BLaER1 (cell line): Measurements from ENCODE around the gene MINDY4B.

ENCODE experiments used
- H3K27ac ChIP-seq: shearing (Covaris generic); formaldehyde crosslinking; 2 replicates; pipeline ENCODE4 v1.8.1; 2022
- H3K27me3 ChIP-seq: shearing (Covaris generic); formaldehyde crosslinking; 2 replicates; pipeline ENCODE4 v1.8.1; 2022
- H3K36me3 ChIP-seq: shearing (Covaris generic); formaldehyde crosslinking; 2 replicates; pipeline ENCODE4 v1.8.1; 2022
- H3K4me1 ChIP-seq: shearing (Covaris generic); formaldehyde crosslinking; 2 replicates; pipeline ENCODE4 v1.8.1; 2022
- H3K4me2 ChIP-seq: shearing (Covaris generic); formaldehyde crosslinking; 2 replicates; pipeline ENCODE4 v1.8.1; 2022
- H3K4me3 ChIP-seq: shearing (Covaris generic); formaldehyde crosslinking; 2 replicates; pipeline ENCODE4 v1.8.1; 2022
- H3K9ac ChIP-seq: shearing (Covaris generic); formaldehyde crosslinking; 2 replicates; pipeline ENCODE4 v1.8.1; 2022
- H3K9me3 ChIP-seq: shearing (Covaris generic); formaldehyde crosslinking; 2 replicates; pipeline ENCODE4 v1.8.1; 2022
- H4K20me1 ChIP-seq: shearing (Covaris generic); formaldehyde crosslinking; 2 replicates; pipeline ENCODE4 v1.8.1; 2022
- Cebpa-rat ChIP-seq: shearing (Covaris generic); IDR thresholded peaks from 2 replicates; pipeline ENCODE4 v1.8.1; 2022

Gene MINDY4B

DNA sequence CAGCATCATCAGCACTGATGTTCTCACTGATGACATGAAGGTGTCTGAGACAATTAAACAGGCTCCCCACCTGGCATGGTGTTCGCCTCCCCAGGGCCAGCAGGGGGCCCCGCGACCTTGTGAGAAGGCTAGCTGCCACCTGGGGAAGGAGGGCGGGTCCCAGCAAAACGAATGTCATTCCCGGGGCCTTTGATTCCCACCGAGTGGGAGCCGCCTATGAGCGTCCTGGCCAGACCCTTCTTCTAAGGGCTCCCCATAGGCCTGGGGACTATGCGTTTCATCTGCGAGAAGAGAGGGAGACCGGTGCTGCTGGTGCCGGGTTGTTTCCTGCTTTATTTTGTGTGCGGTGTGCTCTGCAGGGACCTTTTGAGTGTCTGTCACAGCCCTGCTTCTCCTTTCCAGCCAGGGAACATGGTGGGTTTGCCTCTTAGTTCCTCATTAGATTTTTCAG is 20.5 kb upstream of the MINDY4B start:
- Histone ChIP-seq H3K4me1 (no peaks in the 10 kb centered on the region), H3K27ac (no peak overlapping the region), H3K36me3 (no peaks in the 10 kb centered on the region), H3K27me3 (no peaks in the 10 kb centered on the region), H4K20me1 (no peaks in the 10 kb centered on the region), H3K9me3 (no peaks in the 10 kb centered on the region), H3K9ac (no peak overlapping the region), H3K4me2 (peak overlapping the region; percentile 49), H3K4me3 (no peak overlapping the region)
- no peak for TF ChIP-seq Cebpa-rat

DNA sequence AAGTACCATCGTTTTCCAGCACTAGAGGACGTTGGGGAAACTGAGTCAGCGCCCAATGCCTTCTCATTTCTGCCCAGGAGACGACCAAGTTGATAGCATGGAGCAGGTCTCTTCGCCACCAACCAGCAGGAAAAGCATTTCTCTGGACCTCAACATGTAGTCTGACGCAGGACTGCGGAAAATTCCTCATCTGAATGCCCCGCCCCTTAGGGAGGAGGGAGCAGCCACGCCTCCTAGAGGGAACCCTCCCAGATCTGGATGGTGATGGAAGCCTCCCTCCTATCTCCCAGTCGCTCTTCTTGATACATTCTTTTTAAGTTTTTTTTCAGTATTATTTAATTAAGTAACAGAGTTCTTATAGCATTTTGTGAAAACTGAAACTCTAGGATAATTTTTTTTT is 17.4 kb upstream of the MINDY4B start:
- Histone ChIP-seq H4K20me1 (no peaks in the 10 kb centered on the region), H3K27me3 (no peaks in the 10 kb centered on the region), H3K4me2 (no peak overlapping the region), H3K27ac (no peak overlapping the region), H3K4me3 (no peak overlapping the region), H3K4me1 (no peaks in the 10 kb centered on the region), H3K36me3 (no peaks in the 10 kb centered on the region), H3K9me3 (no peaks in the 10 kb centered on the region), H3K9ac (no peak overlapping the region)
- TF ChIP-seq Cebpa-rat = no peak

DNA sequence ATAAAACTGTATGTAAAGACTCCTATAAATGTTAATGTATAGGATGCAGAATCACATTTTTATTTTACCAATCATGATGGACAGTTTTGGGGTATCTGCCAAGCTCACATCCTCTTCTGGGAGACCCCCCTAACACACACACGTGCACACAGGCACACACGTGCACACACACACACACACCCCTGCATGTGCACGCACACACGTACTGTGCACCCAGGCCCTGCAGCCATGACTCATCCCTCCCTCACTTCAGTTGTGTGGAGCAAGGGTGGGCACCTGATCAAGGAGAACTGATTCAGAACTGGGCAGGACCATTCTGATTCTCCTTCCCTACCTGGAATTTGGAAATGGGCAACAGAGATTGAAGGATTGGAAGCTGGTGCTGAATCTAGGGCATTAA is 16.0 kb upstream of the MINDY4B start:
- Histone ChIP-seq H3K4me1 (no peaks in the 10 kb centered on the region), H3K4me3 (no peak overlapping the region), H3K27me3 (no peaks in the 10 kb centered on the region), H3K4me2 (no peak overlapping the region), H3K9me3 (no peaks in the 10 kb centered on the region), H3K27ac (no peak overlapping the region), H3K36me3 (no peaks in the 10 kb centered on the region), H4K20me1 (no peaks in the 10 kb centered on the region), H3K9ac (no peak overlapping the region)
- TF ChIP-seq Cebpa-rat = no peak

DNA sequence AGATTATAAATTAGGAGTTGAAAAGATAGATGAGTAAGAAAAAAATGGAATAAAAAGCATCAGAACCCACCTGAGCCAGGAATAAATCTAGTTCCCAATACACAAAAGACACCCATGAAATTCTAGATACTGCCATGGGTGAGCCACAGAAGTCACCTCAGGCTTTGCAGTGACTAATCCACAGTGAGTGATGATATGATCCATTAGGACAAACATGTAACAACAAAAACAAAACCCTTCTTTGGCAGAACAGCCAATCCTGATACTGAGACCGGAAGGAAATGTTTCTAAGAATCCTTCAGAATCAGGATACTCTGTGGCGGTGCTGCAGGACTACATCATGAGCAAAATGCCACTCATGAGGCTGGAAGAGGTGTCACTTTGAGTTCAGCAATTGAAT is 15.0 kb upstream of the MINDY4B start:
- no peak overlapping the region for H3K4me3 ChIP-seq
- H3K9ac ChIP-seq = no peak overlapping the region
- H3K9me3 ChIP-seq = no peaks in the 10 kb centered on the region
- no peak overlapping the region for H3K4me2 ChIP-seq
- no peaks in the 10 kb centered on the region for H3K27me3 ChIP-seq
- H3K36me3 ChIP-seq = no peaks in the 10 kb centered on the region
- no peak overlapping the region for H3K27ac ChIP-seq
- H3K4me1 ChIP-seq = no peaks in the 10 kb centered on the region
- no peaks in the 10 kb centered on the region for H4K20me1 ChIP-seq
- no peak for TF ChIP-seq Cebpa-rat

DNA sequence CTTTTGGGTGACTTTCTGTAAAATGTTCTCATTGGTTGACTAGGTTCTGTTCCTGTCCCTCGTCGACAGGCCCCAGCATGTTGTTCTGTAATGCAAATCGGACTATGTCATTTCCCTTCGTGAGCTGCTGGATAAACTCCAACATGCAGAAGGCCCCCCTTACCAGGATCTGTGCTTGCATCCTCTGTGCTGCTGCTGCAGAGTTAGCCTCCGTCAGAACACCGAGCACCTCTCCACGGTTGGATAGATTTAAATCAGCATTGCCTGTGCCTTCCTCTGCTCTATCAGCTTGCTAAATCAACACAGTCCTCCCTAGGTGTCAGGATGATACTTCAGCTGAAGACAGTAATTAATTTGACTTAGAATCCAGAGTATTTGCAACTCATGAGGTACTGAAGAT is 12.7 kb upstream of the MINDY4B start:
- Histone ChIP-seq H3K9me3 (no peaks in the 10 kb centered on the region), H4K20me1 (no peaks in the 10 kb centered on the region), H3K4me2 (no peak overlapping the region), H3K9ac (no peak overlapping the region), H3K4me1 (0 out of 2 replicates have a peak, but pooled peaks cover 3% of the 10 kb centered on the region), H3K27ac (no peak overlapping the region), H3K36me3 (no peaks in the 10 kb centered on the region), H3K27me3 (no peaks in the 10 kb centered on the region), H3K4me3 (no peak overlapping the region)
- no peak for TF ChIP-seq Cebpa-rat

DNA sequence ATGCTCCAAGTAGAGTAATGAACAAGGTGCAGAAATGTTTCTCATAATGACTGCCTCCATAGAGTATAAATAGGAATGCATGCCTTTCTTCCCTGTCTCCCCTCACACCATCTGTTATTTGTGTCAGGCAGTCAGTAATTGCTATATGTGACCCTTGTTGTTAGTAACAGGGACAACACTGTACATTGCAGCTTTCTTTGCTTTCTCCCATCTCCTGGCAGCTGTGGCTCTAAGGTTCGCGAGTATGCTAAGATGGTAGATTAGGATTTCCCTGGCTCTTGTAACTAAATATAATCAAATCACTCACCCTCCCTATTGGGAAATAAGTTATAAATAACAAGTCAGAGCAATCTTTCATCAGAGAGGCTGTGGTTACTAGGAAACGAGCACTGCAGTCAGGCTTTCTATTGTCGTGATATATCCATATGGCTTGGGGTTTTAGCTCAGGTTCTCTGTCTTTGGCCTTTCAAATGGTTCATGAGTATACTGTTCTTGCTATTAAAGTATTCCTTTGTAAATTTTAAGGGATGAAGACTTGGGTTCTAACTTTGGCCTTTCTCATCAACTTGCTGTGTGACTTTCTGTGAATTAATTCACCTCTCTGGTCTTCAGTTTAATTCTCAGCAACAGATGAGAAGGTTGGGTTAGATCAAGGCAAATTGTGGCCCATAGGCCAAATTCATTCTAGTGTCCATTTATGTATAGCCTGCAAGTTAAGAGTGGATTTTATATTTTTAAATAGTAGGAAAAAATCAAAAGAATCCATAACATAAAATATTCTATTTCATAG is 8.1 kb upstream of the MINDY4B start:
- TF ChIP-seq Cebpa-rat = no peak
- no peak overlapping the region for H3K4me3 ChIP-seq
- no peaks in the 10 kb centered on the region for H3K9me3 ChIP-seq
- H3K27me3 ChIP-seq = no peaks in the 10 kb centered on the region
- H4K20me1 ChIP-seq = no peaks in the 10 kb centered on the region
- H3K4me2 ChIP-seq = no peak overlapping the region
- H3K4me1 ChIP-seq = 0 out of 2 replicates have a peak, but pooled peaks cover 6% of the 10 kb centered on the region
- no peaks in the 10 kb centered on the region for H3K36me3 ChIP-seq
- H3K27ac ChIP-seq = no peak overlapping the region
- no peak overlapping the region for H3K9ac ChIP-seq

DNA sequence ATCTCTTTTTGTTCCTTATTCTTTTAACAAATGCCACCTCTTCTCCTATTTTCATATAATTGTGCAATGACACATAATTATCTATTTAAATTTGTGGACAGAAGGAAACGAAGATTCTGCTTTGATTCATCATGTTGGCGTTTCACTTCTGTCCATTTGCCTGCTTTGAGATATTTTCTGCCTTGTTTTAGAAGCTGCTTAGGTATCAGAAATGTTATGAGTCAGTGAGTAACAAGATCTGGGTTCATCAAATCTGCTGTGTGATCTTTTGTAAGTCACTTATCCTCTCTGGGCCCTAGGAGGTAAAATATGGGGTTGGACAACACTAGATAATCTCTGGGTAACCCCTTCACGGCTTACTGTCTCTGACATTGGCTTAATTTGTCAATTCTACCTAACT is 7.3 kb upstream of the MINDY4B start:
- Histone ChIP-seq H3K27me3 (no peaks in the 10 kb centered on the region), H3K27ac (no peak overlapping the region), H3K4me2 (no peak overlapping the region), H3K4me3 (no peak overlapping the region), H3K9ac (no peak overlapping the region), H3K4me1 (0 out of 2 replicates have a peak, but pooled peaks cover 6% of the 10 kb centered on the region), H3K9me3 (no peaks in the 10 kb centered on the region), H4K20me1 (no peaks in the 10 kb centered on the region), H3K36me3 (no peaks in the 10 kb centered on the region)
- no peak for TF ChIP-seq Cebpa-rat

DNA sequence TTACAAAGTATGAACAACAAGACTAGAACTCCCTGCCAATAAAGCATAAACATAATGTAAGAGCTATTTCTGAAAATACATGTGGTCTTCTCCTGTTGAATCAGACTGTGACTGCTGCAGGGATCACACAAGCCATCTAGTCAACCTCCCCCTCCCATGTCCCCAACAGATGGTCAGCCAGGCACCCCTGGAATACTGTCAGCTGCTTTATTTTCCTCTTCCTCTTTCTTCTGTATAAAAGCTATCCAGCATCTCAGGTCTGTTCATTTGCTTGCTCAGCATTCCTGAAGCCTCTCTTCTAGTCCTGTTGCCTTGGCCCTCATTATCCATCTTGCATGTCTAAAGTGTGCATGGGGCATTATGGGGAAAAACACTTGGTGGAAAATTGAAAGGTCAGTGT is 6.5 kb upstream of the MINDY4B start:
- Histone ChIP-seq H4K20me1 (no peaks in the 10 kb centered on the region), H3K4me2 (no peak overlapping the region), H3K4me1 (0 out of 2 replicates have a peak, but pooled peaks cover 6% of the 10 kb centered on the region), H3K27ac (no peak overlapping the region), H3K9ac (no peak overlapping the region), H3K9me3 (no peaks in the 10 kb centered on the region), H3K27me3 (no peaks in the 10 kb centered on the region), H3K4me3 (no peak overlapping the region), H3K36me3 (no peaks in the 10 kb centered on the region)
- no peak for TF ChIP-seq Cebpa-rat

DNA sequence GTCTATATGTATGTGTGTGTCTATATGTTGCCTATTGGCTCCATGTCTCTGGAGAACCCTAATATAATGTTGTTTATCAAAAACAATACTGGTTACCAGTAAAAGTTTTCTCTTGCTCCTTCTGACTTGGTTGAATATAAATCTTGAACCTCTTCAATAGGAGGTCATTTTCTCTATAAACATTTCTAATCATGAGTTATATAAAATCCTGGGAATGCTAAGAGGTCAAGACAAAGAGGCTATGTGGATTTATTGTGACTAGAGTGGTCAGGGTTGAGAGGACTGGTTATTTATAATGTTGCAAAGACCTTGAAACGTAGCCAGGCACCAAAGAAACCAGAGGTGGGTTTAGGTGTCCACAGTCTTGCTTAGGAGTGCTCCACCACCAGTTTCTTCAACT is 1.2 kb upstream of the MINDY4B start:
- Histone ChIP-seq H3K36me3 (no peaks in the 10 kb centered on the region), H3K4me2 (no peak overlapping the region), H3K9ac (no peak overlapping the region), H4K20me1 (no peaks in the 10 kb centered on the region), H3K27ac (no peak overlapping the region), H3K9me3 (no peaks in the 10 kb centered on the region), H3K4me1 (no peaks in the 10 kb centered on the region), H3K27me3 (no peaks in the 10 kb centered on the region), H3K4me3 (no peak overlapping the region)
- TF ChIP-seq Cebpa-rat = no peak

DNA sequence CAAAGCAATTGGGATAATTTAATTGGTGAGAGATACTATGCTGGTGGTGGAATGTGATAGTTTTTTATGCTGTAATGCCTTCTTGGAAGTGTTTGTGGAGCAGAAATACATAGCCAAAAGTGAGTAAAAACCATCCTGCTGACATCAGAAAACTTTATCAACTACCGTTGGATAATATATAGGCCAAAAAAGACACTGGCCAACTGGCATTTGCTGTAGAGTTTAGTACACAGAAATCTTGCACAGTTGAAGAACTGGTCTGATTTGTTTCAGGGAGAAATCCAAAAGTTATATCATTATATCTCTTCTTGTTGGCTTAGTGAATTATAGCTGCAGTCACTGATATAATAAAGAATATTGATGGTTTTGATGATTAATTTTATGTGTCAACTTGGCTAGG is 507 bp upstream of the MINDY4B start:
- no peak overlapping the region for H3K4me3 ChIP-seq
- no peaks in the 10 kb centered on the region for H4K20me1 ChIP-seq
- no peaks in the 10 kb centered on the region for H3K27me3 ChIP-seq
- no peak overlapping the region for H3K27ac ChIP-seq
- no peak overlapping the region for H3K4me2 ChIP-seq
- no peaks in the 10 kb centered on the region for H3K4me1 ChIP-seq
- no peaks in the 10 kb centered on the region for H3K9me3 ChIP-seq
- H3K9ac ChIP-seq = no peak overlapping the region
- no peaks in the 10 kb centered on the region for H3K36me3 ChIP-seq
- TF ChIP-seq Cebpa-rat = no peak
